Measurements from ENCODE around the gene TNNI2.
"Not testable (repeated sequence)": the region's sequence is repeated elsewhere in the genome, so short reads cannot be mapped to it uniquely, and the experiment has no call there.

Gene TNNI2

DNA sequence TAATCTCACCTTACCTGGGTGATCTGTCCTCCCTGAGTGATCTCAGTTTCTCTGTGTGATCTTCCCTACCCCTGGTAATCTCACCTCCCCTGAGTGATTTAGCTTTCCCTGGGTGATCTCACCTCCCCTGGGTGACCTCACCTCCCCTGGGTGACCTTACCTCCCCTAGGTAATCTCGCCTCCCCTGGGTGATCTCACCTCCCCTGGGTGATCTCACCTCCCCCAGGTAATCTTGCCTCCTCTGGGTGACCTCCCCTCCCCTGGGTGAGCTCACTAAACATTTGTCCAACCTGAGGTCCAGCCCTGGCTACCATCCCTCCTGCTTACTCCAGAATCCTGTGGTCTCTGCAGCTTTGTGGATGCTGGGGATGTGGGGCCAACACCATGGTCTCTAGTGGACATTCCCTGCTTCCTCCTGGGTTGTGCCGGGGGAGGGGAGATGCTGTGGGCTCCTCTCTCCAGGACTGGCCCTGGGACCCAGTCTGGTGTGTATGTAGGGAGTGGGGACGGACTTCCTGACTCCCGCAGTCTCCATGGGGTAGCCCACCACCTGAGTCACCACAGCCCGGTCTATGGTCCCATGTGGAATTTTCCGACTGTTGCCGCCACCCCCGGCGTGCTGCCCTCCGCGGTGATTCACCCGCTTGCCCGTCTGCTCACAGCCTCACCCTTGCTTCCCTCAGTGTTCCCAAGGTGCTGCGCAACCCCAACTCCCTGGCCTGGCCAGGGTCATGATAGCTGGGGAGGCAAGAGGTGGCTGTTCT, 24.0 kb downstream of the TNNI2 start:
- DNase-seq = no peak

- no peak for DNase-seq
Observed at GRCh38 chr11:1863352-1864216, 24.8 kb downstream of the TNNI2 start.

GRCh38 chr11:1864231-1864630, 25.4 kb downstream of the TNNI2 start:
- DNase-seq = no peak

- DNase-seq = no peak
Observed at GRCh38 chr11:1864831-1865665, 26.3 kb downstream of the TNNI2 start.

GRCh38 chr11:1866226-1866625, 27.4 kb downstream of the TNNI2 start:
- no peak for DNase-seq

DNA sequence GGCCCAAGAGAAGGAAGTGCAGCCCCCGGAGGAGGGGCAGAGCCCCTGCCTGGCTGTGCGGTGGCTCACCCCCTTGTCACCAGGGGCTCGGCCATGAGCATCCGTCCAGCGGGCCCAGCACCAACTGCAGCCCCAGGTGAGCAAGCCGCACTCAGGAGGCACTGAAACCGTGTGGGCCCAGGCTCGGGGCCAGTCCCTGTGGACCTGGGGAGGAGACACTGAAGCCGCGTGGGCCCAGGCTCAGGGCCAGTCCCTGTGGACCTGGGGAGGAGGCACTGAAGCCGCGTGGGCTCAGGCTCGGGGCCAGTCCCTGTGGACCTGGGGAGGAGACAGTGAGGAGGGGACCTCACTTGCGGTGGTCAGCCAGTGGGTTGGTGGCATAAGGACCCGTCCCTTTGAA, 28.0 kb downstream of the TNNI2 start:
- DNase-seq = no peak

GRCh38 chr11:1867381-1867780, 28.6 kb downstream of the TNNI2 start:
- no peak for DNase-seq

- no peak for DNase-seq
Observed at GRCh38 chr11:1868056-1868635, 29.4 kb downstream of the TNNI2 start.

DNA sequence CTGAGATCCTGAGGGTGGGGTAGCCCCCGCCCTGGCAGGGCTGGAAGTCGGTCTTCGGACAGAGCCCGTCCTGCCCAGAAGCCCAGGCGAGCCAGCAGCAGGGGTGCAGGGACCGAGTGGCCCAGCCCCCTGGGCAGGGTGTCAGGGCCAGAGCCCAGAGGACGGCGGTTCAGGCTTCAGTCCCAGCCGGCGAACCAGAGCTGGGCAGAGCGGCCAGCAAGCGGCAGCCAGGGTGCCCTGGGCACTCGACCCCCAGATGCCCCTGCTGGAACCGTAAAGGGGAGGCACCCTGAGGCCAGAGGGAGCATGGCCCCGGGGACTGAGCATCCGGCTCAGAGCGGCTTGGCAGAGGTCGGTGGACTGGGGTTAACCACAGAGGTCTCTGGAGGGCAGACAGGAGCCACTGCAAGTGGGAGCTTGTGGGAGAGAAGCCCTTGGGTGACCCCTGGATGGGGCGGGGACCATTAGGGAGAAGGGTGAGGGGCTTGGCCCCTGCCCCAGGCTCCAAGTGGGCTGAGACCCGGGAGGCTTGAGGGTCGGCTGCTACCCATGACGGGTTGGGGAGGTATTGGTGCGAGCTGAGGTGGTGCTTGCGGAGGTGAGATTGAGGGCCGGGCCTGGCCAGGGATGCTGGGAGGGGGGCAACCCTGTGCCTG, 30.0 kb downstream of the TNNI2 start:
- no peak for DNase-seq

GRCh38 chr11:1869427-1870325, 30.9 kb downstream of the TNNI2 start:
- DNase-seq = no peak

DNA sequence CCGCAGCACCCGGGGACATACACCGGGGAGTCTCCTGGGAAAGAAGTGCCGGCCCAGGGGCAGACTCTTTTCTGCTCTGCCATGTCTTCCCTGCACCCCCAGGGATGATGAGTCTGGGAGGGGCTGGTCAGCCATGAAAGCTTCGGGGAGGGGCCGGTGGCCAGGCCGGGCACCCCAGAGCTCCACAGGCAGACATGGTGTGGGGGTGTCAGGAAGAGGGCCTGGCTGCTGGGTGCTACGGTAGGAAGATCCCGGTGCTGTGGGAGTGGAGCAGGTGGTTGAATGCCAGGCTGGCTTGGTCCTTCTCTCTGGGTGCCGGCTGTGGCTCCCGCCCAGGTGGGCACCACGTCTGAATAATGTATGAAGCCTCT, 31.5 kb downstream of the TNNI2 start:
- DNase-seq = no peak

GRCh38 chr11:1870721-1871466, 32.1 kb downstream of the TNNI2 start:
- DNase-seq = peak; percentile 29

- no peak for DNase-seq
Observed at GRCh38 chr11:1871531-1871930, 32.8 kb downstream of the TNNI2 start.

DNA sequence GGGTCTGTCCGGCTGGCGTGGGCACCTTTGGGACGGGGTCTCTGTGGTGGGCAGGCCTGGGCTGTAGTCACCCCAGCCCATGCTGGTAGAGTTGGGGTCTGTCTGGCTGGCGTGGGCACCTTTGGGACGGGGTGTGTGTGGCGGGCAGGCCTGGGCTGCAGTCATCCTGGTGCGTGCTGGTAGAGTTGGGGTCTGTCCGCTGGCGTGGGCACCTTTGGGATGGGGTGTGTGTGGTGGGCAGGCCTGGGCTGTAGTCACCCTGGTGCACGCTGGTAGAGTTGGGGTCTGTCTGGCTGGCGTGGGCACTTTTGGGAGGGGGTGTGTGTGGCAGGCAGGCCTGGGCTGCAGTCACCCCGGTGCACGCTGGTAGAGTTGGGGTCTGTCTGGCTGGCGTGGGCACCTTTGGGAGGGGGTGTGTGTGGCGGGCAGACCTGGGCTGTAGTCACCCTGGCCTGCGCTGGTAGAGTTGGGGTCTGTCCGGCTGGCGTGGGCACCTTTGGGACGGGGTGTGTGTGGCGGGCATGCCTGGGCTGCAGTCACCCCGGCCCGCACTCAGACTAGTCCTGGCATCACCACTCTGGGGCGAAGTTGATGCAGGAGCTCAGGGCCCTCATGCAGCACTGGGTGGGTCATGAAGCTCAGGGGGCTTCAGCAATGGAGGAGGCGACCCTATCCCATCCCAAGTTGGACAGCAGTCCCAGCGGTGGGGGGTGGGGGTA, 33.6 kb downstream of the TNNI2 start:
- DNase-seq = no peak

- no peak for DNase-seq
Observed at GRCh38 chr11:1873048-1873812, 34.4 kb downstream of the TNNI2 start.

GRCh38 chr11:1873813-1874150, 35.0 kb downstream of the TNNI2 start:
- DNase-seq = not testable (repeated sequence)

DNA sequence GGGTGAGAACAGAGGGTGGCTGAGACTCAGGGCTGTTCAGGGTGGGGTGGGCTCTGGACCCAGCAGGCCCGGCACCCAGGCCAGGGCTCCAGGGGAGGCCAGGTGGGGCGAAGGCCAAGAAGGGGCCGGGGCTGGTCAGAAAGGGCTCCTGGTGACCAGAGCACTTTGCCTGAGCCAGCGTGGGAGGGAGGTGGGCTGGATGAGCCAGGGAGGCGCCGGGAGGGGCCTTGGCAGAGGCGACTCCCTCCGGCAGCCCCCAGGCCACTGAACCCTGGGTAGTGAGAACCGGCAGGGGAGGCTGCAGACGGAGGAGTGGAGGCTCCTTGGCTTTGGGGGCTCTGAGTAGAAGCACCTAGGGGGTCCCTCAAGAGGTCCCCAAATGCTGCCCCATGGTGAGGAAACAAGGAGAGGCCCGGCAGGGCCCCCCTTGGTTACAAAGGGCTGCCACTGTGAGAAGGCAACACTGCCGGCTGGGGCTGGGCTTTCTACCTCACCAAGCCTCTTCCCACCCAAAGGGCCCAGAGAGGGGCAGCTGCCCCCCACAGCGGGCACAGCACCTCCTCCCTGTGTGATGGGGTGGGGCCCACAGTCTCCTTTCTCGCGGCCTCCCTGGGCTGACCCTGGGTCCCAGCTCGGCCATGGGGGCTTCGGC, 35.8 kb downstream of the TNNI2 start:
- not testable (repeated sequence) for DNase-seq

- peak; percentile 1 for DNase-seq
Observed at GRCh38 chr11:1875093-1875850, 36.5 kb downstream of the TNNI2 start.

Data from activated CD4-positive, alpha-beta T cell treated with anti-CD3 and anti-CD28 coated beads for 48 hours (primary cell).